ENCODE data around the gene GABRD.

DNA sequence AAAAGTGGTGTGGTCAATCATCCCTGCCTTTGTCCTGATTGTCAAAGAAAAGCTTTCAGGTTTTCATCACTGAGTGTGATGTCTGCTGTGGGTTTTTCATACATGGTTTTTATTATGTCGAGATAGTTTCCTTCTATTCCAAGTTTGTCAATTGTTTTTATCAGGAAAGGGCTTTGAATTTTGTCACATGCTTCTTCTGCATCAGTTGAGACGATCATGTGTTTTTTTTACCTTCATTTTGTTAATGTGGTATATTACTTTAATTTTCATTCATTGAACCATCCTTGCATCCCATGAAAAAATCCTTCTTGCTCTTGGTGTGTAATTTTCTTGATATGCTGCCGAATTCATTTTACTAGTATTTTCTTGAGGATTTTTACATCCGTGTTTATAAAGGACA lies 46.6 kb downstream of the GABRD start:
- no peak for TF ChIP-seq POLR2A (IDR thresholded peaks at IDR 0.05; ENCODE audit: low read length)
- no peak for TF ChIP-seq GATA1 (IDR thresholded peaks at IDR 0.05; ENCODE audit: low read depth, low read length)

Data from erythroblast (primary cell).